ENCODE measurements around the gene ZBTB42. TPM values are rescaled to one million over a fixed set of nuclear protein-coding genes. Genes with fewer than 3 reads are reported as not detected.
A peak's percentile ranks its signal among the peaks of the same experiment; 100 is the strongest.

The ZBTB42 gene
- 4.0 TPM for polyA plus RNA-seq (2013, experiment 1 of 2; ENCODE audit: insufficient read length)
- polyA plus RNA-seq (2013, experiment 2 of 2; ENCODE audit: insufficient read length), result 5.3 TPM

DNA sequence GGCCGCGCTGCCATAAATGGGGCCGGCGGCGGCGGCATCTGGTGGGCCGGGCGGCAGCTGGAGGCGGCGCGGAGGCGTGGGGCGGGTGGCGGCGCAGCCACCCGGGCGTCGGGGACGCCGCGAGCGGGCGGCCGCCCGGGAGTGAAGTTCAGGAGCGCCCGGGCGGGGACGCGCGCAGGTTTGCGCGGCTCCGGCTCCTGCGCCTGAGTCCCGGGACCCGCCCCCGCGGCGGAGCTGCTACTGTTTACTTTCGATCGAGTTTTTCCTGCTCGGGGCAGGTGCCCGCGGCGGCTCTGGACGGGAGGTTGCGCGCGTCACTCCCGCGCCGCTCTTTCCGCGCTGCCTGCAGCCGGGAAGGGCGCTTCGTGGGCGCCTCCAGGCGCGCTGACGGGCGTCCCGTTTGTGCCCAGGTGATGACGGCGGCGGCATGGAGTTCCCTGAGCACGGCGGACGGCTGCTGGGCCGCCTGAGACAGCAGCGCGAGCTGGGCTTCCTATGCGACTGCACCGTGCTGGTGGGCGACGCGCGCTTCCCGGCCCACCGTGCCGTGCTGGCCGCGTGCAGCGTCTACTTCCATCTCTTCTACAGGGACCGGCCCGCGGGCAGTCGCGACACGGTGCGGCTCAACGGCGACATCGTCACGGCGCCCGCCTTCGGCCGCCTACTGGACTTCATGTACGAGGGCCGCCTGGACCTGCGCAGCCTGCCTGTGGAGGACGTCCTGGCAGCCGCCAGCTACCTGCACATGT is at the start of gene ZBTB42:
TSS of gene ZBTB42 (plus strand) at position 331 of the 749 bp plus-strand sequence. CDS start at position 428, 97 bp downstream.
- no peak for DNase-seq

DNA sequence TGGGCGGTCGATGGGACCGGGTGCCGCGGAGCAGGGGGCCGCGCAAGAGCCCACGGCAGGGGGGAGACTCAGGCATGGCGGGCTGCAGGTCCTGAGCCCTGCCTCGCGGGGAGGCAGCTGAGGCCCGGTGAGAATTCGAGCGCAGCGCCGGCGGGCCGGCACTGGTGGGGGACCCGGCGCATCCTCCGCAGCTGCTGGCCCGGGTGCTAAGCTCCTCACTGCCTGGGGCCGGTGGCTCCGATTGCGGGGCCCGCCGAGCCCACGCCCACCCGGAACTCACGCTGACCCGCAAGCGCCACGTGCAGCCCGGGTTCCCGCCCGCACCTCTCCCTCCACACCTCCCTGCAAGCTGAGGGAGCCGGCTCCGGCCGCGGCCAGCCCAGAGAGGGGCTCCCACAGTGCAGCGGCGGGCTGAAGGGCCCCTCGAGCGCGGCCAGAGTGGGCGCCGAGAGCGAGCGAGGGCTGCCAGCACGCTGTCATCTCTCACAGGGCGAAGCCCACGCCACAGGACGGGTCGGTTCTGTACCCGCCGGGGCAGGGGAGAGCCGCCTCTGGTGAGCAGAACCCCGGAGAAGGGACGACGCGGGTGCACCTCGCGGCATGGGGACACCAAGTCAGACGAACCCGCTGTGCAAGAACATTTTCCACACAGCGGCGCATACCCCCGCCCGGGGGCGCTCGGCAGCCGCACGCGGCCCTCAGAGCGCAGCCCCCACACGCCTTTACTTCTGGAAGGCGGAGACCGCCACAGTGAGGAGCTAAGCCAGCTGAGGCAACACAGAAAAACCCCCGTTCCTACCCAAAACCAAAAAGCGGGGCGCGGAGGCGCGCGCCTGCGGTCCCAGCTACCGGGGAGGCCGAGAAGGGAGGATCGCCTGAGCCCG is 49.1 kb upstream of the ZBTB42 start:
- no peak for DNase-seq

DNA sequence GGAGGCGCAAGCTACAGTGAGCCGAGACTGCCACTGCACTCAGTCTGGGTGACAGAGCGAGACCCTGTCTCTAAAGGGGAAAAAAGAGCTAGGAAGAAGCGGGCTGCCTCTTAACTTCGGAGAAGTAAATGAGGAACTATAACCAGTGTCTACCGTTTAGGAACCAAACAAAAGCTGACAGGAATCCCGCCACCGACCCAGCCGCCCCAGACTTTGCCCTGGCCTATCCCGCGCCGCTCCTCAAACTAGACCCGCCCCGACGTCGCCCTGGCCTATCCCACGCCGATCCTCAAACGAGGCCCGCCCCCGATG is 48.5 kb upstream of the ZBTB42 start:
- DNase-seq, result no peak

DNA sequence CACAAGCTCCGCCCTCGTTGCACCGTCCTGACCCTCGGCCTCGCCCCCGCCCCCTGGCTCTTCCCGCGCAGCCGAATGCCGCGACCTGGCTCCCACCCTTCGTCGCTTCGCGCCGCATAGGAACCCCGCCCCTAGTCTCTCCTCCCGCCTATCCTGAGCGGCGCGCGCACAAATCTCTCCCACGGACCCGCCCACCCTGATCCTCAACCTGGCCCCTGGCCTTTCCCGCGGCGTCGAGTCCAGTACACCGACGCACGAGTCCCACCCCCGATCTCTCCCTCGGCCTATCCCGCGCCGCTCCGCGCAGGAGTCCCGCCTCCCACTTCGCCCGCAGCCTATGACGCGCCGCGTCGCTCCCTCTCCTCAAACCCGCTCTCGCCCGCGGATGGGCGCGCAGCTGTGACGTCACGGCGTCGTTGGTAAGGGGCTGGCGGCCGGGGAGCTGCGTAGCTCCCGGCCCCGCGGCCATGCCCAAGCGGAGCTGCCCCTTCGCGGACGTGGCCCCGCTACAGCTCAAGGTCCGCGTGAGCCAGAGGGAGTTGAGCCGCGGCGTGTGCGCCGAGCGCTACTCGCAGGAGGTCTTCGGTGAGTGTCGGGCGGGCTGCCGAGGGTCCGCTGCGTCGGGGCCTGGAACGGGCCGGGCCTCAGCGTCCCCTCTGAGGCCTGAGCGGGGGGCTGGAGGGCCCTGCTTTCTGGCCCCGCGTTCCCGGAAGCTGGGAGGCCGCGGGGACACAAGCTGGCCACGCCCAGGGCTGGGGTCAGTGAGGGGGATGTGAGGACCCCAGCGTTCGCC is 48.0 kb upstream of the ZBTB42 start, which contains the start of gene SIVA1:
TSS of gene SIVA1 (plus strand) at position 413 of the 793 bp plus-strand sequence. CDS start at position 468, 55 bp downstream.
- DNase-seq, result peak; percentile 99

DNA sequence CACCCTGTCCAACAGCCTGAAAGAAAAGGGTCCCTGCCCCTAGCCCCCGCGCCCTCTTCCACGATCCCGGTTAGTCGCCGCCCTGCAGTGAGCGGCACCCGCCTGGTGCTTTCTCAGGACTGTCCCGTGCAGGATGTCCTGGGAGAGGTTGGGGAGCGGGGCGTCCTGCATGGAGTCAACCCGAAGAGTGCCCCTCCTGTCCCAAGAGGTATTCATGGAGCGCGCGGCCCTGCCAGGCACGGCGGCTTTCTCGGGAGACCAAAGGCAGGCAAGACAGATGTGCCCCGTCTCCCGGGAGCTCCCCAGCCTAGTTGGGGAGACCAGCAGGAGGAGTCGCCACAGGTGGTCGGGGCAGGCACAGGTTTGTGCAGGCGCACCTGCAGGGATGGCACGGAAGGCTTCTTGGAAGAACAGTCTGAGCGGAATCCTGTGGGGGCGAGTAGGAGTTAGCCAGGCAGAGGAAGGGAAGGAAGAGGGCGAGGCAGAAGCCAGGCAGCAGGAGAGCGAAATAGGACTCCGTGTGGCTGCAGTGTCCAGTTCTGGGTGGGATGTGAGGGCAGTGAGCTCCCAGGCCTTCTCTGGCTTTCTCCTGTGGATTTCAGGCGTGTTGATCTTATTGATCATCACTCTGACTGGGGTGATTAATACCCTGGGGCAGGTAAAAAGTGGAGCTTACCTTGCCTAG is 47.2 kb upstream of the ZBTB42 start:
- DNase-seq, result no peak

DNA sequence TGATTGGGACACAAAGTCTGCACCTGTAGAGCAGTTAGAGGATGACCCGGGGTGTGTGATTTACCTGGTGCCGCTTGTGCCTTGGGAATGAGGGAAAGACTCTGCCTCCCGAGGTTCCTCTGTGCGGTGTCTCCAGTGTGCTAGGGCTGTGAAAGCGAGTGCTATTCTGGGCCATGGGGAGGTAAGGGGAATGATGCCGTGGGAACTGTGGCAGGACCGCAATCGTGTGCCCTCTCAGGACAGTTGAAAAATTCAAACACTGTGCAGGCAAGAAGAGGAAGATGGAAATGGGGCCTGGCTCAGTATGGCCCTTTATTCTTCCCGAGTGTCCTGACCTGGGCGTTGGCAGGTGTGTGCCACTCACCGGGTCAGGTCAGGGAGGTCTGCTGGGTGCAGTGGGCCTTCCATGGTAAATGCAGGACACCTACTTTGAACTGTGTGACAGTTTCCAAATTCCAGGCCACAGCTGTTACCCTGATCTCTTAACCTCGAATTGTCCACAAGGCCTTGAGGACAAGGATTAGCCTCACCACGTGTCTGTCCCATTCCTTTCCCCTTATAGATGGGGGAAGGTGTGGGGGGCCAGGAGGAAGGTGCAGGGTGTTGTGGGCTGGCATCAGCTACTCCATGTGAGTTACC is 46.6 kb upstream of the ZBTB42 start:
- no peak for DNase-seq

DNA sequence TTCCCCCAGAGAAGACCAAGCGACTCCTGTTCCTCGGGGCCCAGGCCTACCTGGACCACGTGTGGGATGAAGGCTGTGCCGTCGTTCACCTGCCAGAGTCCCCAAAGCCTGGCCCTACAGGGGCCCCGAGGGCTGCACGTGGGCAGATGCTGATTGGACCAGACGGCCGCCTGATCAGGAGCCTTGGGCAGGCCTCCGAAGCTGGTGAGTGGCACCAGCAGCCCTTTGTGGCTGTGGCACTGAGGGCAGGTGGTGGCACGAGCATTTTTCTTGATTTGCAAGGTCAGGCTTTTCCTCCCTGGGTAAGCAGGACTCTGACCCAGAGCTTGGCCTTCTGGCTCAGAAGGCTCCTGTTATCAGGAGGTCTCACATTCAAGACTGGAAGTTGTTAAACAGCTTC is 45.3 kb upstream of the ZBTB42 start:
- no peak for DNase-seq

DNA sequence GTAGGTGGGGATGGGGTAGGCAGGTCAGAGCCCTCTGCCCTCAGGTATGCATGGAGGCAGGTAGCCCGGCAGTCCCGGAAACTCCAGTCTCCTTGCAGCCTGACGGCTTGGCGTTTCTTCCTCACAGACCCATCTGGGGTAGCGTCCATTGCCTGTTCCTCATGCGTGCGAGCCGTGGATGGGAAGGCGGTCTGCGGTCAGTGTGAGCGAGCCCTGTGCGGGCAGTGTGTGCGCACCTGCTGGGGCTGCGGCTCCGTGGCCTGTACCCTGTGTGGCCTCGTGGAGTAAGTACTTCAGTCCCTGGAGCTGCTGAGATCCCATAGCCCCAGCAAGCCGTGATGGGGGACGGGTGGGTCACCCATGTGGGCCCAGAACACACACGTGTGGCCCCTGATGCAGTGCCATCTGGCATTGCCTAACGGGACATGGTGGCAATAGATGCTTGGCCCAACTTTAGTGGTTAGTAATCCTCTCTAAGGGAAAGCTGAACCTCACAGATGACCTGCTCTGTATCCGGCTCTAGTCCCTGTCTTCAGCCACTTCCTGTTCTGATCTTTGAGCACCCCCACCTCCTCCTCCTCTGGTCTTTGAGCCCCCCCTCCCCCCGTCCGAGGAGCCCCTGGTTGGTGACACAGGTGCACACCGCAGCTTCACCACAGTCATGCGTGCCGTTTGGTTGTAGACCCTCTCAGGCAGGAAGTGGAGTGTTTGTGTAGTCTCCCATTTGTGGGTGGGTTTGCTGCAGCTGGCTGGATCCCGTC is 44.2 kb upstream of the ZBTB42 start:
- DNase-seq, result no peak

DNA sequence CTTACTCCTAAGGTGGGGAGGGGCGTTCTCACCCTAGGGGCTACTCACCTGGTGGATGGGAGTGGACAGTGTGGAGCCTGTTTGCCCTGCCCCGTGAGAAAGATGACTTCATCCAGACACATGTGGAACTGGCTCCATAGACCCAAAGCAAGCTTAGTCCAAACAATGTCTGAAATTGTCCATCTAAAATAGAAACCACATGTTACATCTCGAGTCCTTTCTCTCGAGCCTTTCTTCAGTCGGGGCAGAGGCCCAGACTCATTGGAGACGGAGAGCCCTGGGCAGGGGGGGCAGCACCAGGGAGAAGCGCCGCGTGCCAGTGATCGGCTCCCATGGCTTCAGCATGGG is 43.7 kb upstream of the ZBTB42 start:
- DNase-seq, result no peak

DNA sequence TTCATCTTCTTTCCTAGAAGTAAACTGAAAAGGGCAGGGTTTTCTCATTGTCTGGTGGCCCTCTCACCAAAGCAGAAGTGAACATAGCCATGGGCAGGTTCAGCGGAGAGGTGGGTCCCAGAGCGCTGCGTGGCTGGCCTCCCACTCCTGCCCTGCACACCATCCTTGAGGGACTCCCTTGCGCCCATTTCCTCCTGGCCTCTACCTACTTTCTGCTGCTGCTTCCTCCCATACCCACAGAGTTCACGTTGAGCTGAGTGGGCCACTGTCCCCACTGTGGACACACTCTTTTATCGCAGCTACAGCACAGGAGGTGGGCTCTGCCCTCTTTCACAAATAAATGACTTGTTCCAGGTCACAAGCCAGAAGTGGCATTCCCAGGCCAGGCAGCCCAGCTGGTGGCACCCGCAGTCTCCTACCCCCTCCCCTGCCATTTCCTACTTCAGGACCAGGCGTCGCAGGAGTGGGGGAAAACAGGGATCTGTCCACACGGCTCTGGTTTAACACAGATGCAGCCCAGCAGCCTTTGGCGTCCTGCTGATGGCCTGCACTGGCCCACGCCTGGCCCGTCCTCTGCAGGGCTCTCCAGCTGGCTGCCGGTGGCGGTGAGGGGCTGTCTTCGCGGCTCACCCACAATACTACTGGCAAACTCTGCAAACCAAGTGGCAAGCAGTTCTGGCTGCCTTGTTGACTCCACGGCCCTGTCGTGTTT is 43.1 kb upstream of the ZBTB42 start:
- DNase-seq, result no peak

DNA sequence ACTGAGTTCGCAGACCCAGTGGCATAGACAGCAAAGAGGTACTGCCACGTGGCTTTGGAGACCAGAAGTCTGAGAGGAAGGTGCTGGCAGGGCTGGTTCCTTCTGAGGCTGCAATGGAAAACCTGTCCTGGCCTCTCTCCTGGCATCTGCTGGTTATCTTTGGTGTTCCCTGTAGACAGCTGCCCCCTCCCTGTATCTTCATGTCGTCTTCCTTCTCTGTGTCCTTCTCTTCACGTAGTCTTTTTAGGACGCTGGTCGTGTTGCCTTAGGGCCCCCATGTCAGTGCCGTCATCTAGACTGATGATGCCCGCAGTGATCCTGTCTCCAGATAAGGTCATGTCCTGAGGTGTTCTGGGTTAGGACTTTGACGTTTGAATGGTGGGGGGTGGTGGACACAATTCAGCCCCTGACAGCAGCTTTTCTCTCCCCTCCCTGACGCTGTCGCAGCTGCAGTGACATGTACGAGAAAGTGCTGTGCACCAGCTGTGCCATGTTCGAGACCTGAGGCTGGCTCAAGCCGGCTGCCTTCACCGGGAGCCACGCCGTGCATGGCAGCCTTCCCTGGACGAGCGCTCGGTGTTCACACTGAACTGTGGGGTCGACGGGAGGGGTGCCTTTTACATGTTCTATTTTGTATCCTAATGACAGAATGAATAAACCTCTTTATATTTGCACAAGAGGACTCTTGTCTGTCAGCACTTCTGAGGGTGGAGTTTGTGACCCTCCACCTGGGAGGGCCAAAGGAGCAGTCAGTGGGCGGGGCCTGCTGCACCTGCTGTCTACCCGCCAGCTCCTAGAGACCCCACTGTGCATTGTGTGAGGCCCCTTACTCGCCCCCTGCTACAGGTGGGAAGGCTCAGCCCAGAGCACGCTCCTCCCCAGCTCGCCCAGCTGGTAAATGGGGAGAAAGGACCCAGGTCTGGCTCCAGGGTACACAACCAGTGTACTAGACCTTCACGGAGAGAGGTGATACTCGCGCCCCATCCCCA is 41.6 kb upstream of the ZBTB42 start:
- DNase-seq, result no peak

DNA sequence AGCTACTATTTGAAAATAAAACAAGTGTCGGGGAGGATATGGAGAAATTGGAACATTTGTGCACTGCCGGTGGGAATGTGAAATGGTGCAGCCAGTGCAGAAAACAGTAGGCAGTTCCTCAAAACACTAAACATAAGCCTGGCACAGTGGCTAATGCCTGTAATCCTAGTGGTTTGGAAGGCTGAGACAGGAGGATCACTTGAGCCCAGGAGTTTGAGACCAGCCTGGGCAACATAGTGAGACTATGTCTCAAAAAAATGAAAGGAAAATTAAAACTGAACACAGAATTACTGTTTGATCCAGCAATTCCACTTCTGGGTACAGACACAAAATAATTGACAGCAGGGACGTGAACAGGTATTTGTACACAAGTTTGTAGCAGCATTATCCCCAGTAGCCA is 35.4 kb upstream of the ZBTB42 start:
- no peak for DNase-seq

DNA sequence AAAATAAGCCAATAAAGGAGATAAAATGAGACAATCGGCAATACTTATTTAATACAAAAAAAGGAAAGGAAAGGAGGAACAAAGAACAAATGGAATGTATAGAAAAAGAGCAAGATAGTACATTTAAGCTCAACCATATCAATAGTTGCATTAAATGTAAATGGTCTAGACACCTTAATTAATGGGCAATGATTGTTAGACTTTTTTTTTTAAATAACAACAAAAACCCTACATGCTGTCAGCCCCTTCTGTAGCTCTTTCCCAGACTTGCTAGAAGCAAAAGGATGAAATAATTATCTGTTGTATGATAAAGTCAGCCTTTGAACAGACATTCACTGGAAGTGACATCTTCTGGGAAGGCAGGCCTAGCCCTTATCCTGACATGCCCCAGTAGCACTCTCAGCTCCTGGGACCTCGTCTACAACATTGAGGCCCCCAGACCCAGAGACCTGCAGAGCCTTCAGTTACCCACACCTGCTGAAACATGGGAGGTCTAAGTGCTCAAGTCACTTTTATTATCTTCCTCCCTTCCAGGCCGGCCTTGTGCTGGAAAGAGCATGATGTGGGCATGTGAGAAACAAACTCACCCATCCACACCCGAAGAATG is 34.5 kb upstream of the ZBTB42 start:
- no peak for DNase-seq

DNA sequence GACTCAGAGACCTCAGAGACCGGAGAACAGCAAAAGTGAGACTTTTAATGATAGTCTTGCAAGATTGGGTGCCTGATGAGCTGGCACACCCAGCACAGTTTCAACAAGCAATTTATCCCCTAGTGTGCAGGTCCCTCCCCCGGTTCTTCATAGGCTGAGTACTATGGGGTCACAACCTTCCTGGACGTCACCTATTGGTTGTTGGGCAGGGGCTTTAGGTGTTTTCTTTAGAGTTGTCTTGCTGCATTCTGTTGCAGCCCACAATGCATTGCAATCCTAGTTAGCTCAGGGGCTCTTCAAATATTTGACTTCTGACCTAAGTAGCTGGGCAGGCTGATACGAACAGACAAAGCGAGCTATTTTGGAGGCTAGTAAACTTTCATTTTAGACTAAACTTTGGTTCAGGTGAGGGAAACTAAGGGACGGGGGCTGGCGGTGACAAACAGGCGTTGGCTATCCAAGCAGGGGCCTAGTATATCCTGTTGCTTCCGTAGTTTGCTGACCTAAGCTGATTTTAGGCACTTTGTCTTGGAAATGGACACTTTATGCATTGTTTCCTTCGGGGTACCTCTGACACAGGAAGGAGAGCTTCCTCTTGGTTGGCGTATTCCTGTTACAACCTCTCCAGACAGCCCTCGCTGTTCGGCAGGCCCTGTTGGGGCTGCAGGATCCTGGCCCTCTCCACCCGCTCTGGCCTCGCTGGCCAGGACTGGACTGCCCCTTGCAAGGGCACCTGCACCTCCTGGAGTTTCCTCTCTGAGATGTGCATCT is 33.9 kb upstream of the ZBTB42 start:
- no peak for DNase-seq

DNA sequence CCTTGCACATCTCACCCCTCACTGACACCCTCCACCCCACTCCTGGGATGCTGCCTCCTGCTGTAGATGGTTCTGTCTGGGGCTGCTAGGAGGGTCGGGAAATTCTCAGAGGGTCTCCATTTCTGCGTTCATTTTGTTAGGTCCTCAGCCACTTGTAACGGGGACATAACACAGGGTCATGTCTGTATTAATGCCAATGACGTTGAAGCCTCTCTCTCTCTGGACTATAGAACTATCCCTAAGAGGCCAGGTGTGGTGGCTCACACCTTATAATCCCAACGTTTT is 33.3 kb upstream of the ZBTB42 start:
- no peak for DNase-seq

DNA sequence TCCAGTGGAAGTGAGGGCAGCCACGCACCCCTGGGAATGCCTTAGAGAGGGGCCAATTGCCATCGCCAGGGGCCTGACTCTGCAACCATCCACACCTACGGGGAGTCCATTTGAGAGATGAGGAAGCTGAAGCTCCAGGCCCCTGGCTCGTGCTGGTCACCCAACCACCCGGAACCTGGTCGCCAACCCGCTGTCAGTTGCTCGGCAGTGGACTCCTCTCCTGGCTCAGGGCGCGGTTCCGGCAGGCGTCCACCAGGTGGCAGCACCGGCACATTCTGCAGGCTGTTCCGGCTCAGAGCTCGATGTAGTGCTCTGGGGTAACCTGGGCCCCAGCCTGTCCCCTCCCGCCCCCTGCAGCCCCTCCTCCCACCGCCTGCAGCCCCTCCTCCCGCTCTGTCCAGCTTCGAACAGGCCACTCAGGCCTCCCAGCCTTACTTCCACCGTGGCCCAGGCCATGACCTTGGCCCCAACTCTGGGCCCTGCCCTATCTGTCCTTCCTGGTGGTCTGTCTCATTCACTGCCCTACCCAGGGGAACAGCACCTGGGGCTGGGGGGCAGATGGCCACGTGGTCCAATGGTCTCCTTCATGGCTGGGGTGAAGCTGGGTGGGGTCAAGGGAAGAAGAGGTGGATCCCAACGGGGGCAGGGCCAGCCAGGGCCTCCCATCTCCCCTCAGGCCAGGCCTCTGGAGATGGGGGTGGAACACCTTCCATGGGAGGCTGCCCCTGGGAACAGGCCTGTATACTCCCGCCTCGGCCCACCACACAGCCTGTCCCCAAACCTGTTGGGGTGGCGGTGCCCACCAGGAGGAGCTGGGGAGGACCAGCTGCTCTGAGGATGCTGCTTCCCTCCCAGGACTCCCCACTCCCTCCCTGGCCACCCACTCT is 32.2 kb upstream of the ZBTB42 start:
- peak; percentile 74 for DNase-seq
